Upper lobe of left lung (tissue), 4 donors: ENCODE results near the gene SPTA1.

Experiments
- CTCF ChIP-seq, 6 experiments: fragments of 450-650 bp in 4 of 6; fragments of 200-600 bp in 2 of 6; sonication (generic) in 2 of 6; IDR thresholded peaks; one replicate each; pipeline ENCODE4 v1.5.1; 2016 to 2019; ENCODE audit warnings: antibody characterized with exemption in 6 of 6
- EP300 ChIP-seq, 4 donors: sonication (generic); formaldehyde crosslinking; IDR thresholded peaks; one replicate each; pipeline ENCODE4 v1.5.1; 2017; ENCODE audit warnings: antibody characterized with exemption in 4 of 4, control low read depth in 2 of 4
- POLR2A ChIP-seq, 4 donors: fragments of 450-650 bp; IDR thresholded peaks; one replicate each; pipeline ENCODE4 v1.5.1; 2016 to 2017; ENCODE audit warnings: antibody characterized with exemption in 4 of 4, mild to moderate bottlenecking in 2 of 4
- POLR2AphosphoS5 ChIP-seq, 2 donors: sonication (generic); formaldehyde crosslinking; IDR thresholded peaks; one replicate each; pipeline ENCODE4 v1.5.1; 2017; ENCODE audit warnings: antibody characterized with exemption in 2 of 2

GRCh38 chr1:158654571-158654970 lies 31.9 kb downstream of the SPTA1 start:
- TF ChIP-seq CTCF (IDR thresholded peaks at IDR 0.05) (no peak), POLR2AphosphoS5 (IDR thresholded peaks at IDR 0.05) (no peak), POLR2A (IDR thresholded peaks at IDR 0.05) (no peak), EP300 (IDR thresholded peaks at IDR 0.05) (no peak)
